ENCODE measurements around the gene ZIC4. TPM values are rescaled to one million over a fixed set of nuclear protein-coding genes. Genes with fewer than 3 reads are reported as not detected.

The ZIC4 gene
- total and polyA plus RNA-seq, 3 experiments from 2014 or later, result not detected

GRCh38 chr3:147369231-147369630 is 37.1 kb downstream of the ZIC4 start:
- H3K4me3 Mint-ChIP-seq, result no peak overlapping the region
- Histone ChIP-seq H3K36me3 (ENCODE audit: insufficient read depth, low read length) (no peaks in the 10 kb centered on the region), H3K9me3 (ENCODE audit: low read length) (no peaks in the 10 kb centered on the region), H3K27me3 (ENCODE audit: insufficient read depth, low read length, poor library complexity, severe bottlenecking) (peaks cover 28% of the 10 kb centered on the region), H3K27ac (ENCODE audit: low read depth, low read length) (no peak overlapping the region), H3K4me3 (ENCODE audit: low read length) (no peak overlapping the region), H3K4me1 (ENCODE audit: insufficient read depth, low read length) (no peaks in the 10 kb centered on the region)
- CTCF ChIA-PET, result no interaction called here
- H3K9me3 Mint-ChIP-seq, result peaks cover 2 to 30% (median 28%) of the 10 kb centered on the region in 5 donors
- H3K36me3 Mint-ChIP-seq, result no peaks in the 10 kb centered on the region
- no peak overlapping the region for H3K27ac Mint-ChIP-seq
- no peak for DNase-seq
- peaks cover 49 to 73% of the 10 kb centered on the region in 2 donors for H3K27me3 Mint-ChIP-seq
- POLR2A ChIA-PET, result no interaction called here
- H3K4me1 Mint-ChIP-seq, result no peaks in the 10 kb centered on the region

GRCh38 chr3:147368561-147369221 is 37.7 kb downstream of the ZIC4 start:
- DNase-seq, result no peak
- no peak overlapping the region for H3K4me3 Mint-ChIP-seq
- H3K36me3 Mint-ChIP-seq, result no peaks in the 10 kb centered on the region
- no peaks in the 10 kb centered on the region for H3K9me3 ChIP-seq (ENCODE audit: low read length)
- H3K4me1 ChIP-seq (ENCODE audit: insufficient read depth, low read length), result no peaks in the 10 kb centered on the region
- H3K27ac Mint-ChIP-seq, result no peak overlapping the region
- peaks cover 49 to 68% of the 10 kb centered on the region in 2 donors for H3K27me3 Mint-ChIP-seq
- H3K4me3 ChIP-seq (ENCODE audit: low read length), result no peak overlapping the region
- no peaks in the 10 kb centered on the region for H3K4me1 Mint-ChIP-seq
- ChIA-PET CTCF (no interaction called here), POLR2A (no interaction called here)
- H3K36me3 ChIP-seq (ENCODE audit: insufficient read depth, low read length), result no peaks in the 10 kb centered on the region
- no peak overlapping the region for H3K27ac ChIP-seq (ENCODE audit: low read depth, low read length)
- H3K9me3 Mint-ChIP-seq, result peaks cover 2 to 30% (median 24%) of the 10 kb centered on the region in 5 donors
- H3K27me3 ChIP-seq (ENCODE audit: insufficient read depth, low read length, poor library complexity, severe bottlenecking), result peaks cover 28% of the 10 kb centered on the region

GRCh38 chr3:147368151-147368550 is 38.2 kb downstream of the ZIC4 start:
- H3K27ac Mint-ChIP-seq, result no peak overlapping the region
- Histone ChIP-seq H3K4me1 (ENCODE audit: insufficient read depth, low read length) (no peaks in the 10 kb centered on the region), H3K27me3 (ENCODE audit: insufficient read depth, low read length, poor library complexity, severe bottlenecking) (peaks cover 28% of the 10 kb centered on the region), H3K27ac (ENCODE audit: low read depth, low read length) (no peak overlapping the region), H3K9me3 (ENCODE audit: low read length) (no peaks in the 10 kb centered on the region), H3K4me3 (ENCODE audit: low read length) (no peak overlapping the region), H3K36me3 (ENCODE audit: insufficient read depth, low read length) (no peaks in the 10 kb centered on the region)
- peaks cover 2 to 27% (median 24%) of the 10 kb centered on the region in 5 donors for H3K9me3 Mint-ChIP-seq
- H3K4me1 Mint-ChIP-seq, result no peaks in the 10 kb centered on the region
- CTCF ChIA-PET, result no interaction called here
- H3K27me3 Mint-ChIP-seq, result peaks cover 46 to 62% of the 10 kb centered on the region in 2 donors
- no peak overlapping the region for H3K4me3 Mint-ChIP-seq
- POLR2A ChIA-PET, result no interaction called here
- H3K36me3 Mint-ChIP-seq, result peaks cover 0 to 3% (median 0%) of the 10 kb centered on the region in 3 donors
- no peak for DNase-seq

- DNase-seq, result no peak
- Mint-ChIP-seq H3K9me3 (peaks cover 2 to 24% (median 23%) of the 10 kb centered on the region in 5 donors), H3K27me3 (peaks cover 42 to 57% of the 10 kb centered on the region in 2 donors), H3K4me1 (no peaks in the 10 kb centered on the region), H3K4me3 (no peak overlapping the region), H3K27ac (no peak overlapping the region), H3K36me3 (peaks cover 0 to 3% (median 0%) of the 10 kb centered on the region in 3 donors)
- ChIA-PET POLR2A (no interaction called here), CTCF (no interaction called here)
- Histone ChIP-seq H3K4me1 (ENCODE audit: insufficient read depth, low read length) (no peaks in the 10 kb centered on the region), H3K27me3 (ENCODE audit: insufficient read depth, low read length, poor library complexity, severe bottlenecking) (peaks cover 28% of the 10 kb centered on the region), H3K27ac (ENCODE audit: low read depth, low read length) (no peak overlapping the region), H3K4me3 (ENCODE audit: low read length) (no peak overlapping the region), H3K9me3 (ENCODE audit: low read length) (no peaks in the 10 kb centered on the region), H3K36me3 (ENCODE audit: insufficient read depth, low read length) (no peaks in the 10 kb centered on the region)
Measured at GRCh38 chr3:147367676-147368075, 38.7 kb downstream of the ZIC4 start.

GRCh38 chr3:147365196-147366115 is 40.9 kb downstream of the ZIC4 start:
- DNase-seq, result no peak
- CTCF ChIA-PET, result no interaction called here

GRCh38 chr3:147364771-147365170 is 41.6 kb downstream of the ZIC4 start:
- Mint-ChIP-seq H3K4me3 (no peak overlapping the region), H3K27ac (peak overlapping the region in 1 of 8 donors; percentile 48), H3K27me3 (peaks cover 26 to 52% of the 10 kb centered on the region in 2 donors), H3K4me1 (no peaks in the 10 kb centered on the region), H3K9me3 (peaks cover 2 to 12% (median 9%) of the 10 kb centered on the region in 5 donors), H3K36me3 (peaks cover 0 to 3% (median 0%) of the 10 kb centered on the region in 3 donors)
- CTCF ChIA-PET, result no interaction called here
- no peak for DNase-seq
- no peaks in the 10 kb centered on the region for H3K36me3 ChIP-seq (ENCODE audit: insufficient read depth, low read length)
- no peak overlapping the region for H3K27ac ChIP-seq (ENCODE audit: low read depth, low read length)
- H3K27me3 ChIP-seq (ENCODE audit: insufficient read depth, low read length, poor library complexity, severe bottlenecking), result peaks cover 21% of the 10 kb centered on the region
- no peak overlapping the region for H3K4me3 ChIP-seq (ENCODE audit: low read length)
- H3K4me1 ChIP-seq (ENCODE audit: insufficient read depth, low read length), result no peaks in the 10 kb centered on the region
- no peaks in the 10 kb centered on the region for H3K9me3 ChIP-seq (ENCODE audit: low read length)
- POLR2A ChIA-PET, result no interaction called here

More at GRCh38 chr3:147365196-147366115, 40.9 kb downstream of the ZIC4 start:
- Mint-ChIP-seq H3K4me3 (no peak overlapping the region), H3K4me1 (no peaks in the 10 kb centered on the region), H3K27me3 (peaks cover 27 to 53% of the 10 kb centered on the region in 2 donors), H3K9me3 (peaks cover 2 to 16% (median 8%) of the 10 kb centered on the region in 5 donors), H3K36me3 (peaks cover 0 to 3% (median 0%) of the 10 kb centered on the region in 3 donors), H3K27ac (peak overlapping the region in 1 of 8 donors; percentile 48)
- no peaks in the 10 kb centered on the region for H3K4me1 ChIP-seq (ENCODE audit: insufficient read depth, low read length)
- H3K9me3 ChIP-seq (ENCODE audit: low read length), result no peaks in the 10 kb centered on the region
- H3K27me3 ChIP-seq (ENCODE audit: insufficient read depth, low read length, poor library complexity, severe bottlenecking), result peaks cover 23% of the 10 kb centered on the region
- no peaks in the 10 kb centered on the region for H3K36me3 ChIP-seq (ENCODE audit: insufficient read depth, low read length)
- no peak overlapping the region for H3K27ac ChIP-seq (ENCODE audit: low read depth, low read length)
- H3K4me3 ChIP-seq (ENCODE audit: low read length), result no peak overlapping the region
- POLR2A ChIA-PET, result no interaction called here

GRCh38 chr3:147361454-147362420 is 44.6 kb downstream of the ZIC4 start:
- no peak overlapping the region for H3K4me3 Mint-ChIP-seq
- Histone ChIP-seq H3K9me3 (ENCODE audit: low read length) (no peaks in the 10 kb centered on the region), H3K36me3 (ENCODE audit: insufficient read depth, low read length) (no peaks in the 10 kb centered on the region), H3K4me3 (ENCODE audit: low read length) (no peak overlapping the region), H3K27me3 (ENCODE audit: insufficient read depth, low read length, poor library complexity, severe bottlenecking) (peaks cover 12% of the 10 kb centered on the region), H3K27ac (ENCODE audit: low read depth, low read length) (no peak overlapping the region), H3K4me1 (ENCODE audit: insufficient read depth, low read length) (no peaks in the 10 kb centered on the region)
- H3K27ac Mint-ChIP-seq, result no peak overlapping the region
- H3K9me3 Mint-ChIP-seq, result peaks cover 2 to 21% (median 11%) of the 10 kb centered on the region in 5 donors
- ChIA-PET POLR2A (no interaction called here), CTCF (no interaction called here)
- H3K36me3 Mint-ChIP-seq, result peaks cover 0 to 5% (median 0%) of the 10 kb centered on the region in 3 donors
- H3K4me1 Mint-ChIP-seq, result no peaks in the 10 kb centered on the region
- no peak for DNase-seq
- H3K27me3 Mint-ChIP-seq, result peaks cover 47 to 59% of the 10 kb centered on the region in 2 donors
